Natural killer cell (primary cell): ENCODE data around the gene SLC13A4. TPM values are rescaled to one million over a fixed set of nuclear protein-coding genes. Genes with fewer than 3 reads are reported as not detected.

Experiments used
- ATAC-seq, 3 donors: fragments of 150-1000 bp in 2 of 3; fragments of 200-7000 bp in 1 of 3; cut with Tn5 transposase; 1 replicate in 1 of 3; 2 replicates in 2 of 3; pipeline ENCODE4 v1.10.0; 2021; ENCODE audit warnings: mild to moderate bottlenecking in 2 of 3, moderate library complexity in 2 of 3
- DNase-seq, 2 donors: peaks; one replicate each; pipeline versions ENCODE4 v3.0.0 to v3.0.0-alpha.2; 2013 to 2021; ENCODE audit warnings: mixed read lengths in 1 of 2
- H3K27ac ChIP-seq: one replicate; pipeline ENCODE4 v1.5.1; 2013; ENCODE audit warnings: mild to moderate bottlenecking, low read length
- H3K27me3 ChIP-seq: one replicate; pipeline ENCODE4 v1.6.1; 2013; ENCODE audit warnings: low read length; ENCODE audit not compliant: control insufficient read depth, insufficient read depth
- H3K36me3 ChIP-seq: one replicate; pipeline ENCODE4 v1.6.1; 2013; ENCODE audit warnings: low read length; ENCODE audit not compliant: control insufficient read depth, insufficient read depth
- H3K4me1 ChIP-seq: one replicate; pipeline ENCODE4 v1.6.1; 2013; ENCODE audit warnings: low read length; ENCODE audit not compliant: control insufficient read depth, insufficient read depth
- H3K4me3 ChIP-seq: one replicate; pipeline ENCODE4 v1.5.1; 2013; ENCODE audit warnings: low read length
- H3K9me3 ChIP-seq: one replicate; pipeline ENCODE4 v1.6.1; 2013; ENCODE audit warnings: low read length; ENCODE audit not compliant: control insufficient read depth, insufficient read depth
- H3K27ac Mint-ChIP-seq, 2 donors: one replicate each; pipeline ENCODE4 v1.8.0; 2022; ENCODE audit warnings: mild to moderate bottlenecking in 2 of 2, mixed read lengths in 2 of 2, moderate library complexity in 1 of 2
- H3K27me3 Mint-ChIP-seq, 2 donors: one replicate each; pipeline ENCODE4 v1.8.0; 2022; ENCODE audit warnings: low read depth in 2 of 2, mixed read lengths in 2 of 2
- H3K36me3 Mint-ChIP-seq: one replicate; pipeline ENCODE4 v1.8.0; 2022; ENCODE audit warnings: mixed read lengths
- H3K4me1 Mint-ChIP-seq, 2 donors: one replicate each; pipeline ENCODE4 v1.8.0; 2022; ENCODE audit warnings: mixed read lengths in 2 of 2
- H3K4me3 Mint-ChIP-seq: one replicate; pipeline ENCODE4 v1.8.0; 2022; ENCODE audit warnings: mild to moderate bottlenecking, moderate library complexity, mixed read lengths
- H3K9me3 Mint-ChIP-seq, 2 donors: one replicate each; pipeline ENCODE4 v1.8.0; 2022; ENCODE audit warnings: mixed read lengths in 2 of 2
- WGBS: methylation state at CpG from one replicate; pipeline ENCODE4 v1.1.7; 2013; ENCODE audit warnings: missing lambda C conversion rate; ENCODE audit not compliant: insufficient coverage; 5-methylcytosine and 5-hydroxymethylcytosine counted together
- intact Hi-C: fragments of 100-400 bp; cut with micrococcal nuclease; formaldehyde crosslinking; loops from one replicate; pipeline ENCODE4 v1.14.2; 2022
- total RNA-seq, 4 donors: library from RNA; stranded (reverse); fragments of 120-200 nt in 1 of 4; gene quantifications; one replicate each; pipeline versions ENCODE4 v1.2.3 to v1.2.4, GENCODE V29; 2013 to 2022
- TF ChIP-seq, protein P1 (sequence below): fragments of 200-600 bp; IDR thresholded peaks from one replicate; pipeline ENCODE4 v1.8.0; 2022; ENCODE audit warnings: antibody characterized with exemption

SLC13A4 gene
- total RNA-seq, 3 donors from 2014 or later (not counting 1 experiment from before 2014, with no cell fraction given) = not detected

DNA sequence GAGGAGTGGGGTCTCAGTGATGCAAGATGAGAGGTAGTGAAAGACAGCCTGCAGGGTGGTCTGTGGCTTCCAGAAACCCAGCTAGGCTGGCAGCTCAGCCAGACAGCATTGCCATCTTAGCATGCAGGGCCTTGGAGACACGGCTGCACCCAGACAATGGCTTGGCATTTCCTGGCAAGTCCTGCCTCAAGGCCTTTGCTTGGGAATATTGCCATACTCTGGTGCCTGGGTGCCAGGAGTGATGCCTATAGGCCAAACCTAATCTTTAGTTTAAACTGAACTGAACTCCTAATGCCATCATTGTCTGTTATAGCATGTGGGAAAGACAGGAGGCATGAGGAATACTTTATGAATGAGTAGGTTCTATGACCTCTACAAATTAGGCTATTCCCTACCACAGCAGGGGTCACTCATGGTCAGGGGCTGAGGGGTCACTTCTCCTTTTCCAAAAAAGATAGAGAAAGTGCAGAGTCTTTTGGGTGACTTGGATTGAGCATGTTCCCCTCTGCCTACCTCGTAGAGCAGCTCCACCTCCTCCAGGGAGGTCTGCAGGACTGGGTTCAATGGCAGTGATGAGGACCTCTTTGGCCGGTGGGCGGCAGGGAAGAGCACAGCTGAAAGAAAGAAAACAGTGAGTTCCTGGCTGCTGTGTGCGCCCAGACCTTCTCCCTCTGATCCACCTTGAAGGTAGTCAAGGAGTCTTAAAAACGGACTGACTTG lies 8.8 kb upstream of the SLC13A4 start:
- no peaks in the 10 kb centered on the region for H3K36me3 Mint-ChIP-seq
- no peaks in the 10 kb centered on the region for H3K9me3 Mint-ChIP-seq
- WGBS = 88% methylated on average over 6 of the region's 6 CpGs
- Histone ChIP-seq H3K9me3 (no peaks in the 10 kb centered on the region), H3K36me3 (no peaks in the 10 kb centered on the region), H3K27me3 (no peaks in the 10 kb centered on the region), H3K4me3 (no peak overlapping the region), H3K27ac (no peak overlapping the region), H3K4me1 (no peaks in the 10 kb centered on the region)
- ATAC-seq (no peak), DNase-seq (no peak)
- TF ChIP-seq, protein P1, sequence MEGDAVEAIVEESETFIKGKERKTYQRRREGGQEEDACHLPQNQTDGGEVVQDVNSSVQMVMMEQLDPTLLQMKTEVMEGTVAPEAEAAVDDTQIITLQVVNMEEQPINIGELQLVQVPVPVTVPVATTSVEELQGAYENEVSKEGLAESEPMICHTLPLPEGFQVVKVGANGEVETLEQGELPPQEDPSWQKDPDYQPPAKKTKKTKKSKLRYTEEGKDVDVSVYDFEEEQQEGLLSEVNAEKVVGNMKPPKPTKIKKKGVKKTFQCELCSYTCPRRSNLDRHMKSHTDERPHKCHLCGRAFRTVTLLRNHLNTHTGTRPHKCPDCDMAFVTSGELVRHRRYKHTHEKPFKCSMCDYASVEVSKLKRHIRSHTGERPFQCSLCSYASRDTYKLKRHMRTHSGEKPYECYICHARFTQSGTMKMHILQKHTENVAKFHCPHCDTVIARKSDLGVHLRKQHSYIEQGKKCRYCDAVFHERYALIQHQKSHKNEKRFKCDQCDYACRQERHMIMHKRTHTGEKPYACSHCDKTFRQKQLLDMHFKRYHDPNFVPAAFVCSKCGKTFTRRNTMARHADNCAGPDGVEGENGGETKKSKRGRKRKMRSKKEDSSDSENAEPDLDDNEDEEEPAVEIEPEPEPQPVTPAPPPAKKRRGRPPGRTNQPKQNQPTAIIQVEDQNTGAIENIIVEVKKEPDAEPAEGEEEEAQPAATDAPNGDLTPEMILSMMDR = no peak
- no peak overlapping the region for H3K27ac Mint-ChIP-seq
- H3K4me3 Mint-ChIP-seq = no peak overlapping the region
- H3K4me1 Mint-ChIP-seq = no peaks in the 10 kb centered on the region
- peaks cover 0 to 3% of the 10 kb centered on the region in 2 donors for H3K27me3 Mint-ChIP-seq
- intact Hi-C loops = no loop called here

DNA sequence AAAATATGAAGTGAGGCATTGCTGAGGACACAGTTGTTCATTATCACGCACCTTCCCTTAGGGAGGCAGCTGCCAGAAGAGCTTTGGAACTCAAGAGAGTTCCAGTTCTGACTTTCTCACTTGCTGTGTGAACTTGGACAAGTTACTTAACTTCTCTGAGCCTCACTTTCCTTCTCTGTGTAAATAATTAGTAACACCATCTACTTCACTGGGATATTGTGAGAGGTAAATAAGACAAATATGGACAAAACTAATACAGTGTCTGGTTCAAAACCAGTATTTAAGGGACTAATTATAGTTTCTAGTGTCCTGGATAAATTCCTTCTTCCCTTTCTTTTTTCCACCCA lies 6.3 kb upstream of the SLC13A4 start:
- intact Hi-C loops = no loop called here
- no peaks in the 10 kb centered on the region for H3K27me3 ChIP-seq

DNA sequence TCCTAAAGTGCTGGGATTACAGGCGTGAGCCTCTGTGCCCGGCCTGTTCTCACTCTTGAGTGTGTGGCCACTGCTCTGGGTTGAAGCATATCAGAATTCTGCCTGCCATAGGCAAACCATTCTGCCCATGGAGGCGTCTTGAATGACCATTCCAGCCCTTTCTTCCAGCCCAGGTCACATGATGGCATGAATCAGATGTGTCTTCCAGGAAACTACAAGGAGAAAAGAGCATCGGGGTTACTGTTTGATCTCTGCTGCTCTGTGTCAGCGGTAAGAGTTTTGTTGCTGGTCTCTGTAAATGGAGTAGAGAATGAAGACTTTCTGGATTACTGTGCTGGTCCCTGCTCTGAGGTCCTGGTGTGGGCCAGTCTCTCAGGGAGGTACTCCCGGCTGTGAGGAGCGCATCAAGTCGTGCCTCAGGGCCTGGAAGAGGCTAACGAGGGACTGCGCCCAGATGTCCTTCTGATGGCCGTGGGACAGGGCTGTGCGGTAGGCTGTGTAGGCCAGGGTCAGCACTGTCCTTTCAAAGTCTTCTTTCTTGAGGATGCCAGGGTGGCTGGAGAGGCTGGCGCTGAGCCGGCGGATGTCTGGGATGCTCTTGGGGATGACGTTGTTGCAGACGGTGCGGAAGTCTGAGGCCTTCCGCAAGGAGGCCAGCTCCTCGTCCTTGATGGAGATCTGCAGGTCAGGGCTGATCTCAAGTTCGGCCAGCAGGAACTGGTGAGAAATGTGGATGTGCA lies 5.8 kb upstream of the SLC13A4 start:
- Histone ChIP-seq H3K27me3 (no peaks in the 10 kb centered on the region), H3K4me3 (no peak overlapping the region), H3K36me3 (no peaks in the 10 kb centered on the region), H3K9me3 (no peaks in the 10 kb centered on the region), H3K27ac (no peak overlapping the region), H3K4me1 (no peaks in the 10 kb centered on the region)
- no peak for ATAC-seq
- DNase-seq = no peak
- H3K27me3 Mint-ChIP-seq = peaks cover 0 to 3% of the 10 kb centered on the region in 2 donors
- no peak overlapping the region for H3K4me3 Mint-ChIP-seq
- H3K27ac Mint-ChIP-seq = no peak overlapping the region
- TF ChIP-seq, protein P1 = no peak
- no peaks in the 10 kb centered on the region for H3K4me1 Mint-ChIP-seq
- intact Hi-C loops = no loop called here
- H3K9me3 Mint-ChIP-seq = no peaks in the 10 kb centered on the region
- no peaks in the 10 kb centered on the region for H3K36me3 Mint-ChIP-seq
- WGBS = 93% methylated on average over 21 of the region's 21 CpGs

More for the DNA sequence above, 6.3 kb upstream of the SLC13A4 start:
- Mint-ChIP-seq H3K4me1 (no peaks in the 10 kb centered on the region), H3K36me3 (no peaks in the 10 kb centered on the region), H3K27me3 (peaks cover 0 to 3% of the 10 kb centered on the region in 2 donors), H3K4me3 (no peak overlapping the region), H3K27ac (no peak overlapping the region), H3K9me3 (no peaks in the 10 kb centered on the region)
- DNase-seq = no peak
- no peak overlapping the region for H3K27ac ChIP-seq
- no peak overlapping the region for H3K4me3 ChIP-seq
- H3K9me3 ChIP-seq = no peaks in the 10 kb centered on the region
- TF ChIP-seq, protein P1 = no peak
- WGBS = 89% methylated on average over 1 of the region's 1 CpG
- H3K36me3 ChIP-seq = no peaks in the 10 kb centered on the region
- no peak for ATAC-seq
- no peaks in the 10 kb centered on the region for H3K4me1 ChIP-seq
